T-helper 2 cell (primary cell): Measurements from ENCODE around the gene ACCS.

Source experiments
- DNase-seq, 5 experiments: peaks; one replicate each; pipeline versions ENCODE4 v3.0.0 to v3.0.0-alpha.2; 2012 to 2022

The ACCS gene

GRCh38 chr11:44043157-44043556 is 22.9 kb upstream of the ACCS start:
- DNase-seq, result no peak

DNA sequence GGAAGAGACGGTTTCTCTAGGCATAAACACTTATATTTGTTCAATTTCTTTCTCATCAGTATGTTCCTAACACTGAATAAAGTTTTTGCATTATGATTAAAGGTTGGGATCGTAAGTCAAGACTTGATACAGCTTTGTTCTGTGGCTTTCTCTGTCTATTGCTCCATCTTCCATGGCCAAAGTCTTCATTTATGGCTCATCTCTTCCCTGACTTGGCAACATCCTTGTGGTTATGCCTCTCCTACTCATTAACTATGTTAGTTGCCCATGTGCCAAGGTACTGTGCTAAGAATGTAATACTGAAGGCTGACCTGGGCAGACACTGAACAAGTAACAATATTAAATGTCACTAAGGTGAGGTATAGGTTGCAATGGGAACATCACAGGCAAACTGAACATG is 19.9 kb upstream of the ACCS start:
- no peak for DNase-seq

DNA sequence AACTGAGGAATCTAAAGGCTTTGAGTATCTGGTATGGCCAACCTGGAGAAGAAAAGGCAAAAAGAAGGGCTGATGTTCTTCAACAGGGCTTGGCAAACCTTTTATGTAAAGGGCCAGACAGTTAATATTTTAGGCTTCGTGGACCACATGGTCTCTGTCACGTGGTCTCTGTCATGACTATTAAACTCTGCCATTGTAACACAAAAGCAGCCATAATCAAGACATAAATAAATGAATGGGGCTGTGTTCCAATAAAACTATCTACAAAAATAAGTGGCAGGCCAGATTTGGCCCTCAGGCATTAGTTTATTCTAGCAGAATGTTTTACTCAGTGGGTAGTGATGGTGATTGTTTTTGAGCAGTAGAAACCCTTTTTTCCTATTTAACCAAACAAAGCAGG is 18.8 kb upstream of the ACCS start:
- DNase-seq, result no peak

DNA sequence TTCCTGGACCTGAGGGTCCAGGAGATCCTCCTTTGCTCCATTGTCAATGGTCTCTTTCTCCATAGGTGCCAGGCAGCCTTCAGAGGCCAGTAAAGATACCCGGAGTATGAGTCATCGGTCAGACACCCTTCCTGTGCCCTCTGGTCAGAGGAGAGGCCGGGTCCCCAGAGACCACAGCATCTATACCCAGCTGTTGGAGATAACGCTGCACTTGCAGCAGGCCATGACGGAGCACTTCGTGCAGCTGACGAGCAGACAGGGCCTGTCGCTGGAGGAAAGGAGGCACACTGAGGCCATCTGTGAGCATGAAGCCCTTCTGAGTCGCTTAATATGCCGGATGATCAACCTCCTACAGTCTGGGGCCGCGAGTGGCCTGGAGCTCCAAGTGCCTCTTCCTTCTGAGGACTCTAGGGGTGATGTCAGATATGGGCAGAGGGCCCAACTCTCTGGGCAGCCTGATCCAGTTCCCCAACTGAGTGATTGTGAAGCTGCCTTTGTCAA is 18.1 kb upstream of the ACCS start, which contains the start of gene ACCSL:
TSS of gene ACCSL (plus strand) at position 51 of the 501 bp plus-strand sequence. CDS start at position 107, 56 bp downstream.
- no peak for DNase-seq

- DNase-seq, result no peak
Measured at GRCh38 chr11:44049832-44050231, 16.2 kb upstream of the ACCS start.

GRCh38 chr11:44051171-44051570 is 14.9 kb upstream of the ACCS start:
- no peak for DNase-seq

DNA sequence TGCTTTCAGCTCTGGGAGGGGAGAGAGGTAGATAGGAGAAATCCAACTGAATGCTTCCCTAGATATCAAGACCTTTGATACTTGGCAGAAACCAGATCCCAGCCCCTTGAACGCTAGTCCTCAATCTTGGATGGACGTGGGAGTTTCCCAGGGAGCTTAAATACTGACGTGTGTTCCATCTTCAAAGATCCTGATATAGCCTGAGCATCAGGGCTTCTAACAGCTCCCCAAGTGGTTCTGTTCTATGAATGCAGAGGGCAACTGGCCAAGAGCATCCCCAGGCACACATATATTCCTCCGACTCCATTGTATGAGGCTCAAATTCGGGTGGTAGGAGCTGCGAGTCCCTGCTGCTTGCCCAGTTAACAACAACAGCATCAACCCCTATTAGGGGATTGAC is 8.7 kb upstream of the ACCS start:
- no peak for DNase-seq

- DNase-seq, result no peak
Measured at GRCh38 chr11:44058275-44058674, 7.8 kb upstream of the ACCS start.

DNA sequence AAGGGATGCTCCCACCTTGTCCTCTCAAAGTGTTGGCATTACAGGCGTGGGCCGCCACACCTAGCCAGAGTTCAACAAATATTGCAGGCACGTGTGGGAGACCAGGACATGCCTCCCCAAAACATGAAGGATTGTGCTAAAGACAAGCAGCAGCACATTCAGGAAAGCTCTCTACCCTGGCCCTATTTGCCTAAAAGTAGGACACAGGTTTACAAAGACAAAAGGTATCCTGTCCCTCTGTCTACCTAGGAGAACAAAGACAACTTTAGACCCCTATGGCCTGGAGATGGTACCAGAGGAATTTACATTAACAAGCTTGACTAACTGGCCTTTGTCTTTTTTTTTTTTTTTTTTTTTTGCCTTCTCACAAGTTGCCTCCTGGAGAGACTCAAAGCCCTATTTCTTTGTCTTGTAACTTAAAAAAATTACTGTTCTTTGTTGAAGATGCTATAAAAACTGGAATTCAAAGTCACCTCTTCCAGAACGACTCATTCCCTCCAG is 859 bp upstream of the ACCS start:
- no peak for DNase-seq

- DNase-seq, result peak in 1 of 5 experiments; percentile 5
Measured at GRCh38 chr11:44066732-44067141, 667 bp downstream of the ACCS start.

GRCh38 chr11:44067266-44067665 is 1.2 kb downstream of the ACCS start:
- DNase-seq, result peak in 1 of 5 experiments; percentile 26

DNA sequence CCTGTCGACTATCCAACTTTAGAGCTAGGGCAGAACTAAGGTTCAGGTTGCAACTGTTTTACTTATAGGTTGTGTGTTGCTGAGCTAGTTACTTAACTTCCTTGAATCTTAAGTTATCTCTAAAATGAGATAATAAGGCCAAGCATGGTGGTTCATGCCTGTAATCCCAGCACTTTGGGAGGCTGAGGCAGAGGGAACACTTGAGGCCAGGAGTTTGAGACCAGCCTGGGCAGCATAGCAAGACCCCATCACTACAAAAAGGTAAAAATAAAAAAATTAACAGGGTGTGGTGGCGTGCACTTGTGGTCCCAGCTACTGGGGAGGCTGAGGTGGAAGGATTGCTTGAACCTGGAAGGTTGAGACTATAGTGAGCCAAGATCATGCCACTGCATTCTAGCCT is 2.1 kb downstream of the ACCS start:
- no peak for DNase-seq

DNA sequence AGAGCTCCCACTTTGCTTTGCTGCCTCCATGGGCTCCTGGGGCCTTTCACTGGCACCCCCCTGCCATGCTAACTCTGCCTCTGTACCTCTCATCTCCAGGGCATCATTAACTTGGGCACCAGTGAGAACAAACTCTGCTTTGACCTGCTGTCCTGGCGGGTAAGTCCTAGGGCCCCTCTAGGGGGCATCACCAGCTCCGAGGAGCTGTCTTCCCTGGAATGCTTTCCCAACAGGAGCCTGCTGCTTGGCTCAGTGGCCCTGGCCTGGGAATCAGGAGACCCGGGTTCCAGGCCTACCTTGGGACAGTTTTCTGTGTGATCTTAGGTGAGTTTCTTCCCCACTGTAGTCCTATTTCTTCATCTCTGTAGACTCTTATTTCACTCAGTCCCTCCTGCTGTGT is 5.1 kb downstream of the ACCS start:
- DNase-seq, result no peak

- no peak for DNase-seq
Measured at GRCh38 chr11:44072757-44073658, 6.9 kb downstream of the ACCS start.

- DNase-seq, result no peak
Measured at GRCh38 chr11:44078794-44079193, 12.7 kb downstream of the ACCS start.

DNA sequence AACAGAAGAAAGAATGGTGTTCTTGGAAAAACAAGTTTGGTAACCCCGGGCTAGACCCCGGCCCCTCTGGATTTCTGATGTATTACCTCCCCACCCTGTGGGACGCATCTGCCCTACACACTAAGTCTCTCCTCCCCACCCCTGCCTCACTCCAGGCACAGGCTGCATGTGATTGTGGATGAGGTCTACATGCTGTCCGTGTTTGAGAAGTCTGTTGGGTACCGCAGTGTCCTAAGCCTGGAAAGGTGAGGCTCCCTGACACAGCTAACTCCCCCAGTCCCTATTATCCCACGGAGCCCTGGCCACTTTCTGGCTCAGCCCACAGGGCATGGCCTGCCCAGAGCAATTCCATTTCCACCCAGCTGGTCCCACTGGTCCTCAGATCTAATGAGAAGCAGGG is 13.3 kb downstream of the ACCS start:
- no peak for DNase-seq

DNA sequence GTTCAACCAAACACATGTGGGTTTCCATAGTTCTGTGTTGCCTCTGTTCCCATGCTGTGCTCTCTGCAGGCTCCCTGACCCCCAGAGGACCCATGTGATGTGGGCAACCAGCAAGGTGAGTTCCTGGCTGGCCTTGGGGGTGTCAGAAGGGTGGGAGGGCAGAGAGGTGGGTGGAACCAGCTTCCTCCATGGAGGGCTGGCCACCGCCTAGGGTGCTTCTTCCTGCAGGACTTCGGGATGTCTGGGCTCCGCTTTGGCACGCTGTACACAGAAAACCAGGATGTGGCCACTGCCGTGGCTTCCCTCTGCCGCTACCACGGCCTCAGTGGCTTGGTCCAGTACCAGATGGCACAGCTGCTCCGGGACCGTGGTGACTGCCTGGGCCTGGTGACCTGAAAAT is 14.9 kb downstream of the ACCS start:
- no peak for DNase-seq

DNA sequence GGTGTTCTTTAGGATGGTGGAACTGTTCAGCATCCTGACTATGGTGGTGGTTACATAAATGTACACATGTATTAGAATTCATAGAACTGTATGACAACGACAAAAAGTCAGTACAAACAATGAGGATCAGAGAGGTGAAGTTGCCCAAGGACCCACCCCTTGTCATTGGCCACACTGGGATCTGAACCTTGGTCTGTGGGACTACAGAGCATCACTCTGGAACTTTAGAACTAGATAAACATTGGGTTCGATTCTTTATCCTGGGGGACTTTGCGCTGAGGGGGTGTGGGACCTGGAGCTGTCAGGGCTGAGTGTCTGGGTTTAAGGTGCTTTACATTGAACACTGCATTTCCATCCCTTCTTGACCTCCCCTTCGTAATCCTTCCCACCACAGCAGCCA is 16.6 kb downstream of the ACCS start:
- no peak for DNase-seq

GRCh38 chr11:44083433-44083832 is 17.4 kb downstream of the ACCS start:
- no peak for DNase-seq

DNA sequence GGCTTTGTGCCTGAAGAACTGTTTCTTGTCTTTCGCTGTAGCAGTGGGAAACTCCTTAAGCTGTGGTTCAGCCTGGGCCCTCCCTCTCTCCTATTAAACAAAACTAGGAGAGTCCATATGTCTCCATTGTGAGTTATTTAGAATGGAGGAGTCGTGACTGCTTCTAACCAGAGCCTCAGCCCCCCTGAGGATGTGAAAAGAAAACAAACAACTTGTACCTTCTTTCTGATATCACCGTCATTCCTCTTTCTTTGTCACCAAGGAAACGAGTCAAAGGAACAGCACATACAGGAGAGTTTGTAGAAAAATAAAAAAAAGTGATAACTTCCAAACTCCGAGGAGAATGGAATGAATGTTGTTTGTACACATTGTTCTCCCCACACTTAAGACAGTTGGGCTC is 17.8 kb downstream of the ACCS start:
- DNase-seq, result no peak

DNA sequence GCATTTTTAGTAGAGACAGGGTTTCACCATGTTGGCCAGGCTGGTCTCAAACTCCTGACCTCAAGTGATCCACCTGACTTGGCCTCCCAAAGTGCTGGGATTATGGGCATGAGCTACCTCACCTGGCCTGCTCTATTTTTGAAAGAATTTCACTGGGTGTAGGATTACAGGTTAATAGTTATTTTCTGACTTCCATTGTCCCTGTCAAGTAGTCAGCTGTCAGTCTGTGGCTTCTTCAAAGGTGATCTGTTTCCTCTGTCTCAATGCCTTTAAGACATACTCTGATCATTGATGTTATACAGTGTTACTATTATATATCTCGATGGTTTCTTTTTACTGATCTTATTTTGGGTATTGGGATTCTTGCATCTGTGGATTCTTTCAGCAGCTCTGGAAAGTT is 19.3 kb downstream of the ACCS start:
- no peak for DNase-seq

DNA sequence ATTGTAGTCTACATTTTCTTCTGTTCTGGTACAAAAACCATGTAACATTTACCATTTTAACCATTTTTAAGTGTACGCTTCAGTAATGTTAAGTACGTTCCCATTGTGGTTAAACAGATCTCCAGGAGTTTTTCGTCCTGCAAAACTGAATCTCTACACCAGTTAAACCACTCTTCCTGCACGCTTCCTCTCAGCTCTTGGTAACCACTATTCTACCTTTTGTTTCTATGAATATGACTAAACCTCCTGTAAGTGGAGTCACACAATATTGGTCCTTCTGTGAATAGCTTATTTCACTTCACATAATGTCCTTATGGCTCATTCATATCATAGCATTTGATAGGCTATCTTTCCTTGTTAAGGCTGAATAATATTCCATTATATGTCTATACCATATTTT is 22.3 kb downstream of the ACCS start:
- peak in 1 of 5 experiments; percentile 62 for DNase-seq

- no peak for DNase-seq
Measured at GRCh38 chr11:44088871-44089270, 22.8 kb downstream of the ACCS start.

GRCh38 chr11:44090539-44090938 is 24.5 kb downstream of the ACCS start:
- no peak for DNase-seq
